Uterus (tissue), 4 donors: ENCODE measurements around the gene VMAC. TPM values are rescaled to one million over a fixed set of nuclear protein-coding genes. Genes with fewer than 3 reads are reported as not detected.

Experiments used
- DNase-seq, 2 donors: peaks; one replicate each; pipeline ENCODE4 v3.0.0-alpha.2; 2019 to 2020
- H3K27ac ChIP-seq, 2 donors: fragments of 200-600 bp; sonication (generic); 1 replicate in 1 of 2; 2 replicates in 1 of 2; pipeline ENCODE4 v1.5.1; 2016 to 2018
- H3K27me3 ChIP-seq, 2 donors: fragments of 200-600 bp; sonication (generic); one replicate each; pipeline ENCODE4 v1.5.1; 2018 to 2019; ENCODE audit warnings: control low read depth in 1 of 2
- H3K36me3 ChIP-seq, 2 donors: fragments of 200-600 bp; sonication (generic); one replicate each; pipeline ENCODE4 v1.5.1; 2019; ENCODE audit warnings: control low read depth in 1 of 2
- H3K4me1 ChIP-seq, 2 donors: fragments of 200-600 bp; sonication (generic); one replicate each; pipeline ENCODE4 v1.5.1; 2018 to 2019; ENCODE audit warnings: control low read depth in 1 of 2
- H3K4me3 ChIP-seq, 2 donors: fragments of 200-600 bp; sonication (generic); 1 replicate in 1 of 2; 2 replicates in 1 of 2; pipeline ENCODE4 v1.5.1; 2018 to 2019; ENCODE audit warnings: mild to moderate bottlenecking in 1 of 2
- H3K9me3 ChIP-seq, 2 donors: fragments of 200-600 bp; sonication (generic); one replicate each; pipeline ENCODE4 v1.5.1; 2019; ENCODE audit warnings: control low read depth in 1 of 2
- CTCF ChIP-seq, 4 experiments: fragments of 200-600 bp in 2 of 4; fragments of 450-650 bp in 2 of 4; sonication (generic) in 2 of 4; IDR thresholded peaks; one replicate each; pipeline ENCODE4 v1.5.1; 2016 to 2019; ENCODE audit warnings: antibody characterized with exemption in 4 of 4, mild to moderate bottlenecking in 2 of 4, moderate library complexity in 1 of 4
- POLR2A ChIP-seq, 2 donors: fragments of 450-650 bp; IDR thresholded peaks; one replicate each; pipeline ENCODE4 v1.6.1; 2016; ENCODE audit warnings: antibody characterized with exemption in 2 of 2, mild to moderate bottlenecking in 1 of 2, moderate library complexity in 1 of 2
- intact Hi-C: fragments of 100-400 bp; cut with DNase I; formaldehyde crosslinking; loops from one replicate; pipeline ENCODE4 v1.15.1; 2023; ENCODE audit warnings: low total_unique reads
- total RNA-seq, 4 donors: library from RNA; depleted of rRNA in 3 of 4; stranded (reverse); fragments of >200 nt in 3 of 4; gene quantifications; one replicate each; pipeline versions ENCODE4 v1.1.0 to v1.2.4, GENCODE V29; 2014 to 2023
- donor health status: DM: yes; HTN: yes; CAD: no.

The VMAC gene
- total RNA-seq, 4 donors from 2014 or later = 2.6 to 10.9 (median 7.1) TPM

GRCh38 chr19:5950741-5951140 is 46.1 kb downstream of the VMAC start:
- peaks cover 10 to 29% of the 10 kb centered on the region in 2 donors for H3K4me1 ChIP-seq
- H3K27ac ChIP-seq = peak overlapping the region in 1 of 2 donors; percentile 5
- intact Hi-C loops = no loop called here

GRCh38 chr19:5951338-5951861 is 46.7 kb downstream of the VMAC start:
- H3K4me1 ChIP-seq = peaks cover 14 to 29% of the 10 kb centered on the region in 2 donors
- H3K4me3 ChIP-seq = no peak overlapping the region

More at GRCh38 chr19:5950741-5951140, 46.1 kb downstream of the VMAC start:
- H3K27me3 ChIP-seq = no peaks in the 10 kb centered on the region
- no peak overlapping the region for H3K4me3 ChIP-seq
- no peaks in the 10 kb centered on the region for H3K36me3 ChIP-seq
- DNase-seq = no peak
- no peaks in the 10 kb centered on the region for H3K9me3 ChIP-seq
- no peak for TF ChIP-seq CTCF (IDR thresholded peaks at IDR 0.05)
- no peak for TF ChIP-seq POLR2A (IDR thresholded peaks at IDR 0.05)

GRCh38 chr19:5952193-5953029 is 47.7 kb downstream of the VMAC start:
- peaks cover 14 to 28% of the 10 kb centered on the region in 2 donors for H3K4me1 ChIP-seq
- TF ChIP-seq CTCF (IDR thresholded peaks at IDR 0.05) (no peak), POLR2A (IDR thresholded peaks at IDR 0.05) (no peak)
- H3K9me3 ChIP-seq = no peaks in the 10 kb centered on the region
- H3K36me3 ChIP-seq = no peaks in the 10 kb centered on the region
- intact Hi-C loops = no loop called here
- DNase-seq = no peak
- no peaks in the 10 kb centered on the region for H3K27me3 ChIP-seq
- H3K4me3 ChIP-seq = no peak overlapping the region
- H3K27ac ChIP-seq = peak overlapping the region in 1 of 2 donors; percentile 15

More at GRCh38 chr19:5951338-5951861, 46.7 kb downstream of the VMAC start:
- intact Hi-C loops = no loop called here
- Histone ChIP-seq H3K27ac (peak overlapping the region in 1 of 2 donors; percentile 5), H3K36me3 (no peaks in the 10 kb centered on the region), H3K27me3 (no peaks in the 10 kb centered on the region), H3K9me3 (no peaks in the 10 kb centered on the region)
- no peak for DNase-seq
- TF ChIP-seq POLR2A (IDR thresholded peaks at IDR 0.05) = no peak
- no peak for TF ChIP-seq CTCF (IDR thresholded peaks at IDR 0.05)

GRCh38 chr19:5953030-5953589 is 48.4 kb downstream of the VMAC start:
- Histone ChIP-seq H3K27me3 (no peaks in the 10 kb centered on the region), H3K36me3 (no peaks in the 10 kb centered on the region), H3K4me3 (no peak overlapping the region), H3K27ac (peak overlapping the region in 1 of 2 donors; percentile 15), H3K9me3 (no peaks in the 10 kb centered on the region), H3K4me1 (peaks cover 14 to 21% of the 10 kb centered on the region in 2 donors)
- TF ChIP-seq POLR2A (IDR thresholded peaks at IDR 0.05) (no peak), CTCF (IDR thresholded peaks at IDR 0.05) (no peak)
- intact Hi-C loops = no loop called here
- DNase-seq = no peak
